ENCODE measurements around the gene ATP6V0C. TPM values are rescaled to one million over a fixed set of nuclear protein-coding genes. Genes with fewer than 3 reads are reported as not detected.
"Not testable (repeated sequence)": the region's sequence is repeated elsewhere in the genome, so short reads cannot be mapped to it uniquely, and the experiment has no call there.

The ATP6V0C gene
- total RNA-seq, 1 donor from 2014 or later: 129 TPM

GRCh38 chr16:2473999-2474876, 39.5 kb upstream of the ATP6V0C start:
- ATAC-seq (ENCODE audit: poor library complexity) (peak; percentile 82), DNase-seq (peak; percentile 77)
- intact Hi-C loops (cut with DNase I): no loop called here

- intact Hi-C loops (cut with DNase I): no loop called here
- DNase-seq: peak; percentile 93
- peak; percentile 96 for ATAC-seq (ENCODE audit: poor library complexity)
Measured at GRCh38 chr16:2474877-2475412, 38.8 kb upstream of the ATP6V0C start, which contains the start of gene TBC1D24. Gene TBC1D24, plus strand, starts transcription at chr16:2475127. Its CDS starts 21,022 bp downstream, at chr16:2496149.

GRCh38 chr16:2475413-2476344, 38.1 kb upstream of the ATP6V0C start:
- no peak for ATAC-seq (ENCODE audit: poor library complexity)
- no peak for DNase-seq
- intact Hi-C loops (cut with DNase I): no loop called here

GRCh38 chr16:2476345-2476720, 37.4 kb upstream of the ATP6V0C start:
- intact Hi-C loops (cut with DNase I): no loop called here
- no peak for ATAC-seq (ENCODE audit: poor library complexity)
- no peak for DNase-seq

GRCh38 chr16:2476741-2477140, 37.0 kb upstream of the ATP6V0C start:
- ATAC-seq (ENCODE audit: poor library complexity) (no peak), DNase-seq (no peak)
- intact Hi-C loops (cut with DNase I): no loop called here

GRCh38 chr16:2477327-2477726, 36.4 kb upstream of the ATP6V0C start:
- no peak for DNase-seq
- ATAC-seq (ENCODE audit: poor library complexity): no peak
- intact Hi-C loops (cut with DNase I): no loop called here

- ATAC-seq (ENCODE audit: poor library complexity): no peak
- no peak for DNase-seq
Measured at GRCh38 chr16:2478279-2478678, 35.5 kb upstream of the ATP6V0C start.

GRCh38 chr16:2479996-2480395, 33.8 kb upstream of the ATP6V0C start:
- ATAC-seq (ENCODE audit: poor library complexity); DNase-seq; intact Hi-C loops (cut with DNase I): not testable (repeated sequence)

More at GRCh38 chr16:2478279-2478678, 35.5 kb upstream of the ATP6V0C start:
- intact Hi-C loops (cut with DNase I): no loop called here

- intact Hi-C loops (cut with DNase I): no loop called here
- DNase-seq (no peak), ATAC-seq (ENCODE audit: poor library complexity) (no peak)
Measured at GRCh38 chr16:2480948-2481347, 32.8 kb upstream of the ATP6V0C start.

GRCh38 chr16:2481676-2482075, 32.1 kb upstream of the ATP6V0C start:
- no peak for DNase-seq
- intact Hi-C loops (cut with DNase I): no loop called here
- ATAC-seq (ENCODE audit: poor library complexity): no peak

GRCh38 chr16:2482249-2482648, 31.5 kb upstream of the ATP6V0C start:
- DNase-seq (no peak), ATAC-seq (ENCODE audit: poor library complexity) (no peak)
- intact Hi-C loops (cut with DNase I): no loop called here

GRCh38 chr16:2482708-2483534, 30.8 kb upstream of the ATP6V0C start:
- intact Hi-C loops (cut with DNase I): no loop called here
- DNase-seq (peak; percentile 66), ATAC-seq (ENCODE audit: poor library complexity) (peak; percentile 72)

GRCh38 chr16:2483939-2484897, 29.5 kb upstream of the ATP6V0C start:
- DNase-seq (no peak), ATAC-seq (ENCODE audit: poor library complexity) (no peak)
- intact Hi-C loops (cut with DNase I): no loop called here

- no peak for DNase-seq
- intact Hi-C loops (cut with DNase I): no loop called here
- no peak for ATAC-seq (ENCODE audit: poor library complexity)
Measured at GRCh38 chr16:2484898-2485508, 28.7 kb upstream of the ATP6V0C start.

- peak; percentile 38 for DNase-seq
- no peak for ATAC-seq (ENCODE audit: poor library complexity)
- intact Hi-C loops (cut with DNase I): no loop called here
Measured at GRCh38 chr16:2485811-2486507, 27.8 kb upstream of the ATP6V0C start.
